ENCODE results near the gene KL.

KL gene

GRCh38 chr13:32988608-32989289 is 27.5 kb upstream of the KL start:
- no peak for DNase-seq (ENCODE audit: insufficient read length, low spot score)
- no peak for TF ChIP-seq POLR2A (IDR thresholded peaks at IDR 0.05; ENCODE audit: low read depth, low read length)

GRCh38 chr13:32989290-32989667 is 26.9 kb upstream of the KL start:
- FAIRE-seq (no peak), DNase-seq (ENCODE audit: insufficient read length, low spot score) (no peak)
- no peak for TF ChIP-seq POLR2A (IDR thresholded peaks at IDR 0.05; ENCODE audit: low read depth, low read length)

More at GRCh38 chr13:32988608-32989289, 27.5 kb upstream of the KL start:
- no peak for FAIRE-seq

DNA sequence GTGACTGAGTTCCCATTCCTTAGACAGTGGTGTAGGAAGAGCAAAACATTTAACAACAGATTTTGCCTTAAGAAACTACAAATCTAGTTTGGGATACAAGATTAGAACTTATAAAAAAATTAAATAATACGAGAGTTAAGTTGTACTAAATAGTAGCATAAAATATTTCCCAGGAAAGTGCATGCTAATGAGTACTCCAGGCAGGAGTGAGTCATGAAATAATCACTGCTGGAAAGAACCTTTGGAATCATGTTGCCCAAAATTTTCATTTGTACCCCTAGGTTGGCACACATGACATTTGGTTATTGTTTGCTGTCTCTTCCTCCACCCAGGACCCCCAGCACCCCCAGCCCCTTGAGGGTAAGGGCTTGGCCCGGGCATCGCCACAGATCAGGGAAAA is 26.3 kb upstream of the KL start:
- FAIRE-seq (no peak), DNase-seq (ENCODE audit: insufficient read length, low spot score) (no peak)
- no peak for TF ChIP-seq POLR2A (IDR thresholded peaks at IDR 0.05; ENCODE audit: low read depth, low read length)

DNA sequence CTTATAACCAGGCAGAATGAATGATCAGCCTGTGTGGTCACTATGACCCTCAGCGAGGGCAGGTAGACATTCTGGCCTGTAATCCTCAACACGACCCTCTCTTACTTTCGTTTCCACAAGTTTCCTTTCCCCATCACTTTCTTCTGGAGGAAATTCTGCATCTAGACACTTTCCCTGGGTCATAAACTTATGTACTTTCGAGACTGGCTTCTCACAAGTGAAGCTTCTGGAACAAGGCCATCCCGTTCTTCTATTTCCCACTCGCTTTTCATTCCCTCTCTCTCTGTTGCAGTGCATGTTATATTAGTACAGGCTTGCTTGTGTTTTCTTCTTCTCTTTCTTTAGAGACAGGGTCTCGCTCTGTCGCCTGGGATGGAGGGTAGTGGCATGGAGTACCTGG is 23.1 kb upstream of the KL start:
- FAIRE-seq = no peak
- TF ChIP-seq POLR2A (IDR thresholded peaks at IDR 0.05; ENCODE audit: low read depth, low read length) = no peak
- DNase-seq (ENCODE audit: insufficient read length, low spot score) = no peak

DNA sequence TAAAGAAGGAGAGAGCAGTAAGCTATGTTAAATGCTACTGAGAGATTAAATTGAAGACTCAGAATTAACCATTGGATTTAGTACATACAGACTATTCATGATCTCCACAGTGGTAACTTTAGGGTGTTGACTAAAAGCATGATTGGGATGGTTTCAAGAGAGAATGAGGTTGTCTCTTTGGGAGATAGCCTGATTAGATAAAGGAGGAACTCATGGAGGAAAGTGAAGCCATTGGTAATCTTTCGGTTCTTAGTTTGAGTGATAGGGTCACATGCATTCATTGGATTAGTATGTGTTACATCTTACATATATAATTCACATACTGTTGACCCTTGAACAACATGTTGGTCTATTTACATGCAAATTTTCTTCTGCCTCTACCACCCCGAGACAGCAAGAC is 18.8 kb upstream of the KL start:
- FAIRE-seq (no peak), DNase-seq (ENCODE audit: insufficient read length, low spot score) (no peak)
- no peak for TF ChIP-seq POLR2A (IDR thresholded peaks at IDR 0.05; ENCODE audit: low read depth, low read length)

GRCh38 chr13:32998966-32999365 is 17.3 kb upstream of the KL start:
- no peak for TF ChIP-seq POLR2A (IDR thresholded peaks at IDR 0.05; ENCODE audit: low read depth, low read length)
- no peak for DNase-seq (ENCODE audit: insufficient read length, low spot score)
- no peak for FAIRE-seq

GRCh38 chr13:33000365-33000764 is 15.9 kb upstream of the KL start:
- DNase-seq (ENCODE audit: insufficient read length, low spot score) (no peak), FAIRE-seq (no peak)
- no peak for TF ChIP-seq POLR2A (IDR thresholded peaks at IDR 0.05; ENCODE audit: low read depth, low read length)

DNA sequence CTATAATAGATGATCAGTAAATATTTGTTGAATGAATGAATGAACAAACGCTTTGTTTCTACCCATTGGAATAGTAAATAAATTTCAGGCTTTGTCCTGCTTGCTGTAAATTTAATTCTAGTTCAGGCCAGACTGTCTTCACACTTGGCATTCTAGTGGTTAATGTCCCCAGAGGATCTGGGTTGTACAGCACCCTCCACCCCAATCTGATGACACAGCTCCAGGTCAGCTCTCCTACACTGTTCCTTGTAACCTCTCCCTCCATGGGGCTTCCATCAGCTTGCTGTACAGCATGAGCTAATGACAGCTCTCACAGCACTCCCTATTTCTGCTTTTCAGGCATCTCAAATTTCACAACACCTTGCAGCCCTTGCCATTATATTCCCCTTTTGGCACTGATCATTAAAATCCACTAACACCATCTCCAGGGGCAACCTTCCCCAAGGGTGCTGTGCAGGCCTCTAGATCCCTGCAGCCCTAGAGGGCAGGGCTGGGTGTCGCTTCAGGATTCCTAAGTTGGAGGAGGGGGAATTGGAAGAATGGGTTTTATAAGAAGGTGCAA is 12.7 kb upstream of the KL start:
- TF ChIP-seq POLR2A (IDR thresholded peaks at IDR 0.05; ENCODE audit: low read depth, low read length) = no peak
- DNase-seq (ENCODE audit: insufficient read length, low spot score) = no peak
- FAIRE-seq = no peak

- no peak for FAIRE-seq
- TF ChIP-seq POLR2A (IDR thresholded peaks at IDR 0.05; ENCODE audit: low read depth, low read length) = no peak
- DNase-seq (ENCODE audit: insufficient read length, low spot score) = no peak
These were observed 11.7 kb upstream of the KL start for GRCh38 chr13:33004511-33004910.

GRCh38 chr13:33006134-33006533 is 10.1 kb upstream of the KL start:
- DNase-seq (ENCODE audit: insufficient read length, low spot score) (no peak), FAIRE-seq (no peak)
- TF ChIP-seq POLR2A (IDR thresholded peaks at IDR 0.05; ENCODE audit: low read depth, low read length) = no peak

- FAIRE-seq (no peak), DNase-seq (ENCODE audit: insufficient read length, low spot score) (no peak)
- TF ChIP-seq POLR2A (IDR thresholded peaks at IDR 0.05; ENCODE audit: low read depth, low read length) = no peak
These were observed 9.6 kb upstream of the KL start for GRCh38 chr13:33006638-33007037.

DNA sequence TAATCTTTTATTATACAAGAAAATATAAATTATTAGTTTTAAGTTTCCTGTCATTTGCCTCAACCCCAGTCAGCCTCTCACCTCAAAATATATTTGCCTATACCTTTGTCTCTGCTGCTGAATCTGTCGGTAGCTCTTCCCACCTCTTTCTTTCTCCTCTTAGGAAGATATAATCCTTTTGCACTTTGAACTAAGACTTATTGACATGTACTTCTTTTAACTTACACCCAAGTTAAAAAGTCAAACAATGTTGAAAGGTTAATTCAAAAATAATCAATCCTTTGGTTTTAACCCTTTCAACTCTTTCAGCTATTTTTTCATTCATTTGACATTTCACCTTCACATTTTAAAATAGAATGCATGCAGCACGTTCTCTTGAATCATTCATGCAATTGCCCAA is 9.0 kb upstream of the KL start:
- TF ChIP-seq POLR2A (IDR thresholded peaks at IDR 0.05; ENCODE audit: low read depth, low read length) = no peak
- FAIRE-seq = no peak
- DNase-seq (ENCODE audit: insufficient read length, low spot score) = no peak

GRCh38 chr13:33007950-33008349 is 8.3 kb upstream of the KL start:
- FAIRE-seq = no peak
- TF ChIP-seq POLR2A (IDR thresholded peaks at IDR 0.05; ENCODE audit: low read depth, low read length) = no peak

GRCh38 chr13:33008946-33009722 is 7.1 kb upstream of the KL start:
- no peak for TF ChIP-seq POLR2A (IDR thresholded peaks at IDR 0.05; ENCODE audit: low read depth, low read length)
- DNase-seq (ENCODE audit: insufficient read length, low spot score) (no peak), FAIRE-seq (no peak)

More at GRCh38 chr13:33007950-33008349, 8.3 kb upstream of the KL start:
- no peak for DNase-seq (ENCODE audit: insufficient read length, low spot score)

Data from H54 (cell line).